SK-MEL-5 (cell line): ENCODE results near the gene ADGRD2. TPM values are rescaled to one million over a fixed set of nuclear protein-coding genes. Genes with fewer than 3 reads are reported as not detected.

Experiments used
- DNase-seq: peaks from one replicate; pipeline ENCODE4 v3.0.0-alpha.2; 2016; ENCODE audit warnings: low read depth, low spot score
- in situ Hi-C: cut with HindIII; loops from 2 replicates; pipeline ENCODE4 v1.10.0; 2016; ENCODE audit warnings: low sequenced_read_pairs, high pct_unique_total_duplicates, low pct_unique_long_range_greater_than_20kb
- total RNA-seq: library from RNA; depleted of rRNA; stranded (reverse); fragments of >200 nt; shearing (Covaris generic); gene quantifications from 2 replicates; pipeline ENCODE4 v1.2.3, GENCODE V29; 2014

Gene ADGRD2
- total RNA-seq, 1 experiment from 2014 or later = not detected

DNA sequence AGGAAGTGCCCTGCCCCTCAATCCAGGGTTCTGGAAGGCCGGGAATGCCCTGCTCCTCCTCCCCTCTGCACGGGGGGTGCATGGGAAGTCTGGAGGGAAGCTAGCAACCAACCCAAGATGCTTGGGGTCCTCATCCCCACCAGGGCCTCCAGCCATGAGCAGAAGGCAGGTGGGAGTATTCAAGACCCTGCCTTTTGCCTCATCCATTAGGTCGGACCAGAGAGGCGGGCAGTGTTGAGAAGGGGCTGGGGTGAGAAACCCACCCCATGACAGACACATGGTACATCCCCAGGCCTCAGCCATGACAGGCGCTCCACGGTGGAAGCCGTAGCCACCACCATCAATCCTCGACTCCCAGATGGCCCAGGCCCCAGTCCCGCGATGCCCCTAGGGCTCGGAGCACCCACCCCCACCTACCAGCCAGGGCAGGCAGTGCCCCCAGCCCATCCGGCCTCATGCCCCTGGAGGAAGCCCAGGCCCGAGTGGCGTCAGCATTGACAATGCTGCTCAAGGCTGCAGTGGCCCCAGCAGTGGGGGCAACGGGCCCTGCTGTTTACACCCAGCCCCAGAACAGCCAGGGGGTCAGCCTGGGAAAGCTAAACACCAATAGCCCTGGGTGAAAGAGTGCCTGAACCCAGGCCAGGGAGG is 48.4 kb downstream of the ADGRD2 start:
- in situ Hi-C loops = no loop called here
- DNase-seq = no peak

DNA sequence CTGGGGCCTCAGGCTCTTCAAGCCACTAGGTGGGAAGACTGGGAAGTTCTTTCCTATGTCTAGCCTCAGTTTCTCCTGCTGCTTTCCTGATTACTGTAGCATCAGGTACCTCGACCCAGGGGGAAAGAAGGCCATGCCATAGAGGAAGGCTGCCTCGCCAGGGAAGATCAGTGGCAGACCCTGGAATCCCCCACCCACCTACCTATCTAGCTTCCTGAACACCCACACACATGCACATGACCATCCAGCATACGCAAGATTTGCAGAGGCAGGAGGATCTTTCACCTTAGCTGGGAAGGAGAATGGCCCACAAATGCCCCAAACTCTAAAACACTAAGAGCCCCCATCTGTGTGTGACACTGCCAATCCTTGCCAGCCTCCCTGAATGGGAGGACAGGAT is 49.0 kb downstream of the ADGRD2 start:
- in situ Hi-C loops = no loop called here
- no peak for DNase-seq

DNA sequence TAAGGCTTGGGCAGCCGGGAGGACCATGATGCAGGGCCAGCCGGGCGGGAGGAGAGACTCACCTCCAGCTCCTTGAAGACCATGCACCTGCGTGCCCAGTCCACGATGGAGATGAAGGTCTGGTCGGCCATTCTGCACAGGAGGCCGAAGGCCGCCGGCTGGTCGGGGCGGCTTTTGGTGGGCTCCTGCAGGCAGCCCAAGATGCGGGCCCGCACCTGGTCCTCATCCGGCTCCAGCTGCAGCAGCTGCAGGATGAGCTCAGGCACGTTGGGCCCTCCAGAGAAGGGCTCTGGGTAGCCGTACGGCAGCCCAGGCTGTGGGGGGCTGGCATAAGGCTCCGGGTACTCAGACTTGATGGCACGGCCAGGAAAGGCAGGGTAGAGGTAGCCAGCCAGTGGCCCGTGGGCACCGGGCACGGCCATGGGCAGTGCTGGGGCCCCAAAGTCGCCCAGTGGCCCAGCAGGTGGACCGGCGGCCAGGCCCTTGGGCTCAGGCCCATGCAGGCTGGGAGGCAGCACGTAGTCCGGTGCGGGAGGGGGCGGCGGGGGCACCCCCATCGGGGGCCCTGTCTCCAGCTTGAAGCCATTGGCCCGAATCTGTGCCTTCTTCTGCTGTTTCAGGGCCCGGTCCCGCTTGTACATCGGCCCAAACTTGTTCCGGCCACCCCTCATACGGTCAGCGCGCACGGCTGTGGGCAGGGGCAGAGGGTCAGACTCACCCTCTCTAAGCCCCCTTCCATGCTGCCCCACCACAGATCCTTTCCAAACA is 50.0 kb downstream of the ADGRD2 start:
- in situ Hi-C loops = no loop called here
- DNase-seq = no peak

DNA sequence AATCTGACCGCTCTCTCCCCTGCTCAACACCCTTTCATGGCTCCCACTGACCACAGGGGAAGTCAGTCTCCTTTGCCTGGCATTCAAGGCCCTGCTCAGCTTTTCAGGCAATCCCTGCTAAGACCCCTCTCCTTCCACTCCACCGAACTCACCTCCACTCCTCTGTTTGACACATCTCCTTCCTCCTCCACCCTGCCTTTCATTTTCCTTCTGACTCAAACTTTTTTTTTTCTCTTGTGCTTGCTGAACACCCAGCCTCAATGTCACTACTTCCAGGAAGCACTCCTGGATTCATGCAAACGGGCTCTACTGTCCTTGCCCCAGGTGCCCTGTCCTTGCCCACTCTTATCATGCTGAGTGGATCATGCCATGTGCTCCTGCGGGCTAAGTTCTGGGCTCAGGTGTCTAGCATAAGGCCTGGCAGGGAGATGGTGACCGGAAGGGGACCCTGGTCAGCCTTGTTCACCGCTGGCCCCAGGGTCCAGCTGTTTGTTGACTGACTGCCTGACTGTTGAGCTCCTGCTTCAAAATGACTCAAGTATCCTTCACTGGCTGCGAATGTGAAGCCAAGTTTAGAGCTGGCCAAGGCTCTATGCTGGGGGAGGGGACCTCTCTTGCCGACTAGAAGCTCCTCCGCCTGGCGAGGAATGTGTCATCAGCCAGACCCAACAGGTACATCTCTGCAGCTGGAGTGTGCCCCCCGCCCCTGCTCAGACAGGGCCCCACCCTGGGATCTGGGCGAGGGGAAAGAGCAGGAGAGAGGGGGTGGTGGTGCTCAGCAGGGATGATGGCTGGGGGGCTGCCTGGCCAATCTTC is 50.8 kb downstream of the ADGRD2 start:
- in situ Hi-C loops = no loop called here
- DNase-seq = no peak

DNA sequence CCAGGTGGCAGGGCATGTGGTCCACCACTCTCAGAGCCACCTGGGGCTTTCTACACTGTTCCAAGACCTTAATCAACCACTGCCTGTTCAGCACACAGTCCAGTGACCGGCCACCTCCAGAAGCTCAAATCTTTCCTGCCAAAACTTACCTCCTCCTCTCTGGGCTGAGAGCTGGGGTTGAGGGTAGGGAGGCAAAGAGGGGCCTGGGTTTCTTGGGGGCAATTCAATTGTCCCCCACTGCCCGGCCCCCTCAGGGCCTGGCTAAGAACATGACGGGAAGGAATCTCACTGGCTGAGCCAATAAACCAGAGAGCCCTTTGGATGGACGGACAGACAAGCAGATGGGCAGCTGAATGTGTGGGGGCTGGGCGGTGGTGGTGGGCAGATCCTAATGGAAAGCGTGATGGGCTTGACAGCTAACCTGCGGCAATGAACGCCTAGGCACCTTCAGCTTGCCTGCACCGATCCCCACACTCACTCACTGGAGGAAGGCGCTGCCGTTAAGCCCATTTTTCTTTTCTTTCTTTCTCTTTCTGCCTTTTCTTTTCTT is 51.6 kb downstream of the ADGRD2 start:
- in situ Hi-C loops = no loop called here
- DNase-seq = no peak

DNA sequence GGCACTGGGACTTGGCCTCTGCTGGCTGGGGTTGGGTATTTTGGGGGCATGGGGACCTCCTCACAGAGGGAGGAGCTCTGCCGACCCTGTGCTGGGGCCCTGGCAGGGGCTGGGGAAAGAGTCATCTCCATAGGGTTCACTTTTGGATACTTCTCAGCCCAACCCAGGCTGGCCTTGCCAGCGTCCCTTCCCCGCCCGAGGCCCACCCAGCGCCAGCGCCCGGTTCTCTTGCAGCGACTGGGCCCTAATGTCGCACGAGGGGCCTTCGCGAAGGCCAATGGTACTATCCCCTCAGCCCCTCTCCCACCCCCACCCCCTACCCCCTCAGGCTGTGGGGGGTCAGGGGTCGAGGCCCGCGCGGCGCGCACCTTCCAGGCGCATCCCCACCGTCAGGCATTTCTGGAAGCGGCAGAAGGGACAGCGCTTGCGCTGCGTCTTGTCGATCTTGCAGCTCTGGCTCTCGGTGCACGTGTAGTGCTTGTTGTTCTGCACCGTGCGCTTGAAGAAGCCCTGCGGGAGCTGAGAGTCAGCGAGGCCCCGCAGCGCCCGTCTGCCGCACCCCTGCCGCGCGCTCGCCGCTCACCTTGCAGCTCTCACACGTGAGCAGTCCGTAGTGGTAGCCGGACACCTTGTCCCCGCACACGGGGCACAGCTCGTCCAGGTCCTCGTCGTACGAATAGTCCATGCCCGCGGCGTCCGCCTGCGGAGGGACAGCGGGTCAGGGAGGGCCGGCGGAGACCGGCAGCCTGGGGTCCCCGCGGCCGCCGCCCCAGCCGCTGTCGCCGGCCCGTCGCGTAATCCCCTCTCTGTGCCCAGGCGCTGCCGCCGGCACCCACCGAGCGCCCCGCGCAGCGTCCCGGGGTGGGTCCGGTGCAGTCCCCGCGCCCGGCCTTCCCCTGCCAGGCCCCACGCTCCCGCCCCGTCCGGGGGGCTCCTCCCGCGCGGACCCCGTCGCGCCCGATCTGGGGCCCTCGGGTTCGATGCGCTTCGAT is 52.8 kb downstream of the ADGRD2 start:
- in situ Hi-C loops = no loop called here
- DNase-seq = no peak

DNA sequence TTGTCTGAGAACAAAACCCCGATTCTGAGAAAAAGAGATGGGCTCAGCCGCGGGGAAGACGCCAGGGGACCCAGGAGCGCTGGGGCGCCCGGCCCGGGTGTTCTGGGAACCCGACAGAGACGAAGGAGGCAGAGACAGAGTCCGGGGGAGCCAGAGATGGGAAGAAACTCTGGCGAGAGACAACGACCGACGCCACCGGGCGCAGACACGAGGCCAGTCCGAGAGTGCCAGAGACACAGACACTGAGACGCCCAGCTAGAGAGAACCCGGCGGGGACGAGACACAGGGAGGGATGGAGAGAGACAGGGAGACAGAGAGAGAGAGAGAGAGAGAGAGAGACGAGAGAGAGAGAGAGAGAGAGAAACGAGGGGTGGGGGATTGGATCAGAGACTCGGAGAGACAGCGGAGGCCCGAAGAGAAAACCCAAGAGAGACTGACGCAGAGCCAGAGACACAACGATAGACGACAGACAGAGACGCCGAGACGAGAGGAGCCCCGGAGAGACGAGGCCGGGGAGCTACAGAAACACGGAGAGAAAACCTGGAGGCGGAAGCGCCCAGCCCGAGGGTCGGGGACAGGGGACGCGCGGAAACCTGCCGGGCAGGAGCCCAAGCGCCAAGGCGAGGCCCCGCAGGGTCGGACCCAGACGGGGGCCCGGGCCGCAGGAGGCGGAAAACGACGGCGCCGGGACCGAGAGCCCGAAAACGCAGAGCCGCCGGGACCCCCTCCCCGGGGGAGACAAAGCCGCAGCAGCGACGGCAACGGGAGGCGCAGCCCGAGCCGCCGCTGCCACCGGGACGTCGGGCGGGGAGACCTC is 53.7 kb downstream of the ADGRD2 start:
- in situ Hi-C loops = no loop called here
- no peak for DNase-seq

DNA sequence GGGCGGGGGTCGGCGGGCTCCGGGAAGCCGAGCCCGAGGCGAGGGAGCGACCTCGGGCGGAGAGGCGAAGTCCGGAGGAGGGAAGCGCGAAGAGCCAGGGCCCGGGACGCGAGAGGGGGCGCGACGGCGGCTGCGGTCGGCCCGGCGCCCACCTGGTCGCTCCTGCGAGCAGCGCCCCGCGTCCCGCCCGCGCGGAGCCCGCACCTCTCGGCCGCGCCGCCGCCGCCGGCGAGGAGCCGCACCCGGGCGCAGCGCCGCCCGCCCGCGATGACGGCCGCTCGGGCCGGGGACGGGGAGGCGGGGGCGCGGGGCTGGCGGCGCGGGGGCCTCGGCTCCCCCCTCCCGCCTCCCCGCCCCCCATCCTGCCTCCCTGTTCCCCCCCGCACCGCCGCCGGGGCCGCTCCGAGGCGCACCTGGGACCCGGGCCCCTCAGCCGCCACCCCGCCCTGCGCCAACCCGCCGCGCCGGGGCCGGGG is 54.3 kb downstream of the ADGRD2 start:
- in situ Hi-C loops = no loop called here
- no peak for DNase-seq

DNA sequence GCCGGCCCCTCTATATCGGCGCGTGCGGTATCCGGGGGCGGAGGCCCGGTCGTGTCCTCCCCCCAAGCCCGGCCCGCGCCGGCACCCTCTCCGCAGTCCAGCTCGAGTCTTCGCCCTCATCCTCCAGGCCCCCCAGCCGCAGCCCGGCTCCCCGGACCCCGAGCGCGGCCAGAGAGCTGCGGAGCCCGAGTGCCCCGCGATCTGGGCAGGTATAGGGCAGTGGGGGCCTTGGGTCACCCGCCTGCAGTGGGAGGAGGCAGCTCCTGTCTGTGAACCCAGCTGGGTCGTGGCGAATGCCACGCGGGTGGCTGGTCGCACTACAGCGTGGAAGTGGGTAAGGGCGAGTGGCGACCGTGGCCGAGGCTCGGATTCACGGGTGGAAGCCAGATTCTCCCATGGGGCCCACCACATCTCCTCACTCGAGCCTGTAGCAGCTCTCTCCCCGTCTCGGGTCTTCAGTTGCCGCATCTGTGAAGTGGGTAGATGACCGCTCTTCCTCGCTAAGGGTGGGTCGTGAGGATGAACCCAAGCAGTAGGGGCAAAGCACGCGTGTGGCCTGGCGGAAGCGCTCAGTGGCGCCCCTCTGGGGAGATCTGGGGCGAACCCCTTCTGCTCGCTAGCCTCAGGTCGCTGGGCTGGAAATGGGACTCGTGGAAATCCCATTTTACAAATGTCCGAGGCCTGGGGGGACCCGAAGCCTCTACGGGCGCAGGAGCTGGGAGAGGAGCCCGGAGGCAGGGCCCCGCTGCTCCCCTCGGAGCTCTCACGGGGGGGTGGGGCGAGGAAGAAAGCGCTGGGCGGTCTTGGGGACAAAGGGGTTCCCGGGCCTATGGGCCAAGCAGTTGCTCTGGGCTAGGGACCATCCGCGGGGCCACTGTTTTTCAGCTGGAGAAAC is 55.0 kb downstream of the ADGRD2 start:
- DNase-seq = no peak
- in situ Hi-C loops = no loop called here

DNA sequence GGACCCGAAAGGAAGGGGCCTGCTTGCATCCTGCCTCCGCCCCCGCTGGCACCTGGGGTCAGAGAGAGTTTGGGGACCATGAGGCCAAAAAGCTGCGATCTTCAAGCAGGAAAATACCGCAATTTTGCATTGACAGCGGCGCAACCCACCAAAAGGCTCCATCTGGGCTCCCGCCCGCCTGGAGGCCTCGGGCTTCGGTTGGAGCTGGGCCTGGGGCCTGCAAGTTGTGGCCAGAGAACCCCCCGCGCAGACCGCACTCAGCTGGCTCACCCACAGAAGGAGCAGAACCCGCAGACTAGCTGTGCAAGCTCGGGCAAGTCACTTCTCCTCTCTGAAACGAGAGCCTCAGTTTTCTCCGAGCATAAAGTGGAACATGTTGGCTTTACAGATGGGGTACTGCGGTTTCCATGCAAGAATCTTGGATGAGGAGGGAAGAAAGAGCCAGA is 55.7 kb downstream of the ADGRD2 start:
- no peak for DNase-seq
- in situ Hi-C loops = no loop called here

DNA sequence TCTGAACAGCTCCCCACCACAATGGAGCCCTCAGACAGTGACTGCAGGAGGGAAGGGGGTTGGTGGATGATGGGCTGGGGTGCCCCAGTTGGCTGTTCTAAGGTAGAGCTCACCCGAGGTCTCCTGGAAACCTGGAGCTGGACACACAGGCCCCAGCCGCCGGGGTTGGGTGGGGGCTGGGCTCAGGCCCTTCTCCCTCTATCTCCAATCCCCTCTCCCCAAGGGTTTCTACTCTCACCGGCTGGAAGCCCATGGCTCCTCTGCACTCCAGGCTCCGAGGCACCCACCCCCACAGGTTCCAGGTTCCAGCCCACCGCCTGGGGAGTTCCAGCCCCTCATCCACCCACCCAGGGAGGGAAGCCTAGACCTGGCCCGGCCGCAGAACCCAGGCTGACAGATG is 56.2 kb downstream of the ADGRD2 start:
- DNase-seq = no peak
- in situ Hi-C loops = no loop called here

DNA sequence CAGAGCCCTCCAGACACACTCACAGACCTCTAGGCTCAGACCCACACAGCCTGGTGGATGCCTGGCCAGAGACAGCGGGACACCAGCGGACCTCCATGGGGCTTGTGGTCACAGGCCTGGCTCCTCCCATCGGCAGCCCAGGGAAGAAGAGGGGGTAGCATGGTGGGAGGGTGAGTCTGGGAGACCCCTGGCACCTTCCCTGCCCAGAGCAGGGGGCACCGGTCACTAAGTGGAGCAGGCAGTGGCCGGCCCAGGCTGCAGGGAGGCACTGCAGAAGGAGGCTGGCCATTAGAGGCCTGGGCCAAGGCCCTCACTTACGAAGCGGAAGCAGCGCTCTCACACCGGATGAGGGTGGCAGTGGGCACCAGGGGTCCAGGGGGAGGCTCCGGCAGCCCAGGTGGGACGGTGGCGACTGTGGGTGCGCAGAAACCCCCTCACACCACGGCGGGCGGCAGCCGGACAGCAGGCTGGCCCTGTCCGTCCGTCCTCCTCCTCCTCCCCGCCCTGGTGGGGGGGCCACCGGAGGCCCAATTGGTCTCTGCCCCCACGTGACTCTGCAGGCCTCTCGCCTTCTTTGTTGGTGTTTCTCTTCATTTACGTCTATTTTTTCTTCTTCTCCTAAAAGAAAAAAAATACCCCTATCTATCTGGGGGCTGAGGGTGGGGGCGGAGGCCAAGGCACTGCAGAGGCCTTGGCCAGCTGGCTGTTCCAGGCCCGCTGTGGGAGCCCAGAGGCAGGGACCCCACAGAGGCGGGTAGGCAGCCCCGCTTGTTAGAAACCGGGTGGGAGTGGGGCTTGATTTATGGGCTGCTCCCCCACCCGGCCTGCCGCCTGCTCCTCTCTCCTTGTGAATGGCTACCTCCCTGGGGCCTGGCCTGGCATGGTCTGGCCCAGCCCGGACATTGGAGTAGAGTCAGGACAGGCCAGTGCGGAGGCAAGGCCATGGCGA is 57.0 kb downstream of the ADGRD2 start, which contains the start of gene NR5A1:
TSS of gene NR5A1 (minus strand) at position 469 of the 949 bp plus-strand sequence. CDS start 4,004 bp downstream, outside the sequence.
- no peak for DNase-seq
- in situ Hi-C loops = no loop called here

DNA sequence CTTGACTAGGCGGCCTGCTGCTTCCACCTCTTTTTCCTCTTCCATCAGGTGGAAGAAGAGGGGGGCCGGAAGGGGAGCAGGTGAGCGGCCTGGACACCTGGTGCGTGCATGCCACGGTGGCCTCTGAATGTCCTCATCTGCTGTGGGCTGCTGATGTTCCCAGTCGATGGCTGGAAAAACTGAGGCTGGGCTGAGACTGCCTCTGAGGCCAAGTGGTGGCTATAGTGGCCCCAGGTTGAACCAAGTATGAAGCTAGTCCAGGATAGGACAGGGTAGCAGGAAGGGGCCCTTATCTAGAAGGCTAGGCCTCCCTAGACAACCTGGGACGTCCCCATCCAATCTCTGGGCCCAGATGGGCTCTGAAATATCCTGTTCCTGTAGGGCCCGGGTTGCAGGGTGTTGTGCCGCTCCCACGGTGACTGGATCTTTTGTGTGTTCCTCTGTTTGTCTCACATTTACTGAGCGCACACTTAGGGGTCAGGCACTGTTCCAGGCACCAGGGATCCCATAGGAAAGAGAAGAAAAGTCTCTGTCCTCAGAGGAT is 57.7 kb downstream of the ADGRD2 start:
- in situ Hi-C loops = no loop called here
- no peak for DNase-seq
